ENCODE measurements around the gene FRMPD1.

The FRMPD1 gene

GRCh38 chr9:37700131-37700530 lies 49.4 kb downstream of the FRMPD1 start:
- H3K9ac ChIP-seq (ENCODE audit: low read depth in 1 of 2, low read length in 2 of 2), result no peak overlapping the region
- H3K36me3 ChIP-seq (ENCODE audit: control insufficient read depth in 1 of 2, insufficient read depth in 2 of 2, low read length in 2 of 2), result no peaks in the 10 kb centered on the region
- no peak overlapping the region for H3K4me3 ChIP-seq (ENCODE audit: low read depth in 1 of 2, low read length in 2 of 2)
- no peaks in the 10 kb centered on the region for H3K4me1 ChIP-seq (ENCODE audit: control insufficient read depth in 1 of 2, insufficient read depth in 2 of 2, low read length in 2 of 2)
- no peak overlapping the region for H3K27ac ChIP-seq (ENCODE audit: low read depth, low read length)
- H3K9me3 ChIP-seq (ENCODE audit: control insufficient read depth in 1 of 2, low read length in 2 of 2), result no peaks in the 10 kb centered on the region
- no peaks in the 10 kb centered on the region for H3K27me3 ChIP-seq (ENCODE audit: control insufficient read depth in 1 of 2, insufficient read depth in 2 of 2, low read length in 2 of 2)

DNA sequence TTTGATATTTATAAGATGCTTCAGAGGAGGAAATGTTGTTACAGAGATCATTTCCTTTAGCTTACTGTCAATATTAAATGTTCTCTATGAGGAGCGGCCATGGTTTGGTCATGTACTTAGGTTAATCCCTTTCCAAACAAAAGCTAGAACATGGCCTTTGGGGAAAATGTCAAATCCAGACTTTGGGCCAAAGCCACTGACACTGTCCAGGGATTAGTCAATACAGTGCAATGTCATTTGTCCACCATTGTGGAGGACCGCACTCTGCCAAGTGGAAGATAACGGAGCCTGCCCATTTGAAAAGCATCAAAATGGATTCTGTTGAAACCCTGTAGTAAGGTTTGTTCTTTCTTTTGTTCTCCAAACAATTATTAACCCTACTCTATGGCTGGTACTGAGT lies 50.1 kb downstream of the FRMPD1 start:
- no peaks in the 10 kb centered on the region for H3K9me3 ChIP-seq (ENCODE audit: control insufficient read depth in 1 of 2, low read length in 2 of 2)
- no peak overlapping the region for H3K4me3 ChIP-seq (ENCODE audit: low read depth in 1 of 2, low read length in 2 of 2)
- H3K36me3 ChIP-seq (ENCODE audit: control insufficient read depth in 1 of 2, insufficient read depth in 2 of 2, low read length in 2 of 2), result no peaks in the 10 kb centered on the region
- H3K27ac ChIP-seq (ENCODE audit: low read depth, low read length), result no peak overlapping the region
- no peak overlapping the region for H3K9ac ChIP-seq (ENCODE audit: low read depth in 1 of 2, low read length in 2 of 2)
- no peaks in the 10 kb centered on the region for H3K27me3 ChIP-seq (ENCODE audit: control insufficient read depth in 1 of 2, insufficient read depth in 2 of 2, low read length in 2 of 2)
- no peaks in the 10 kb centered on the region for H3K4me1 ChIP-seq (ENCODE audit: control insufficient read depth in 1 of 2, insufficient read depth in 2 of 2, low read length in 2 of 2)

- Histone ChIP-seq H3K4me3 (ENCODE audit: low read depth in 1 of 2, low read length in 2 of 2) (no peak overlapping the region), H3K36me3 (ENCODE audit: control insufficient read depth in 1 of 2, insufficient read depth in 2 of 2, low read length in 2 of 2) (no peaks in the 10 kb centered on the region), H3K27me3 (ENCODE audit: control insufficient read depth in 1 of 2, insufficient read depth in 2 of 2, low read length in 2 of 2) (no peaks in the 10 kb centered on the region), H3K9me3 (ENCODE audit: control insufficient read depth in 1 of 2, low read length in 2 of 2) (no peaks in the 10 kb centered on the region), H3K4me1 (ENCODE audit: control insufficient read depth in 1 of 2, insufficient read depth in 2 of 2, low read length in 2 of 2) (no peaks in the 10 kb centered on the region), H3K27ac (ENCODE audit: low read depth, low read length) (no peak overlapping the region), H3K9ac (ENCODE audit: low read depth in 1 of 2, low read length in 2 of 2) (no peak overlapping the region)
Observed at GRCh38 chr9:37705787-37706186, 55.0 kb downstream of the FRMPD1 start.

DNA sequence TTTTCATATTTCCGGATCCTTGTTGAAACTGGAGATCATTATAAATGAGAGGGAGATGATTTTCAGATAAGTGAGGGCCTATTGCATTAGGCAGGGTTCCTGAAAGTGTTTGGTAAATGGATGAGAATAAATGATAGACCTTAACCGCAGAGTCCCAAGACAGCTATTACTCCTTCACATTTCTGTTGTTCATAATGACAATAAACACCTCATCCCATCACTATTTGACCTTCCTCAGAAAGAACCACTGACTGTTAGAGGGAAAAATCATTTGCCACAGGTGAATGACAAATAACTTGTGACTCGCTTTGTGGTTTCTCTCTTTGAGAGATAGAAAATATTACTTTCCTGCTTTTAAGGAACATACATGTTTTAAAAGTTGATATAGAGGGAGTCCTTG lies 55.5 kb downstream of the FRMPD1 start:
- Histone ChIP-seq H3K27ac (ENCODE audit: low read depth, low read length) (no peak overlapping the region), H3K9ac (ENCODE audit: low read depth in 1 of 2, low read length in 2 of 2) (no peak overlapping the region)

GRCh38 chr9:37707748-37708147 lies 57.0 kb downstream of the FRMPD1 start:
- H3K9ac ChIP-seq (ENCODE audit: low read depth in 1 of 2, low read length in 2 of 2), result no peak overlapping the region
- no peak overlapping the region for H3K27ac ChIP-seq (ENCODE audit: low read depth, low read length)

More for the DNA sequence above, 55.5 kb downstream of the FRMPD1 start:
- Histone ChIP-seq H3K9me3 (ENCODE audit: control insufficient read depth in 1 of 2, low read length in 2 of 2) (no peaks in the 10 kb centered on the region), H3K4me1 (ENCODE audit: control insufficient read depth in 1 of 2, insufficient read depth in 2 of 2, low read length in 2 of 2) (no peaks in the 10 kb centered on the region), H3K4me3 (ENCODE audit: low read depth in 1 of 2, low read length in 2 of 2) (no peak overlapping the region), H3K27me3 (ENCODE audit: control insufficient read depth in 1 of 2, insufficient read depth in 2 of 2, low read length in 2 of 2) (no peaks in the 10 kb centered on the region), H3K36me3 (ENCODE audit: control insufficient read depth in 1 of 2, insufficient read depth in 2 of 2, low read length in 2 of 2) (no peaks in the 10 kb centered on the region)

DNA sequence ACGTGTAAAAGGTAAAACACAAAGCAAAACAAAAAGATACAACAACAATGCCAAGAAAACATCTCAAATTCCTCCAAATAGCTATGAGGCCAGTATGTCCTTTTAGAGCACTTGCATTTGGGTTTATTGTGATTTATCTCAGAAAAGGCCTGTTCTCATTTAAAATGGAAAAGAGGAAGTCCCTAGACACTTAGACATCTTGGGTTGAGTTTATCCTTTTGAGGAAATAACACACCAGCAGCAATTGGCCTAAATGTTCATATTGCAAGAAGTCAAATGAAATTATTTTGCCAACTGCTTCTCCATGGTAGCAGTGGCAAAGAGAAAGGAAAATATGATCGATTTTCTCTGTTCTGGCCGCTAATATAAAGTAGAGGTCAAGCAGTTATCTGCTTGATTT lies 59.3 kb downstream of the FRMPD1 start:
- Histone ChIP-seq H3K4me1 (ENCODE audit: control insufficient read depth in 1 of 2, insufficient read depth in 2 of 2, low read length in 2 of 2) (no peaks in the 10 kb centered on the region), H3K27me3 (ENCODE audit: control insufficient read depth in 1 of 2, insufficient read depth in 2 of 2, low read length in 2 of 2) (no peaks in the 10 kb centered on the region), H3K9me3 (ENCODE audit: control insufficient read depth in 1 of 2, low read length in 2 of 2) (no peaks in the 10 kb centered on the region), H3K9ac (ENCODE audit: low read depth in 1 of 2, low read length in 2 of 2) (no peak overlapping the region), H3K36me3 (ENCODE audit: control insufficient read depth in 1 of 2, insufficient read depth in 2 of 2, low read length in 2 of 2) (no peaks in the 10 kb centered on the region), H3K4me3 (ENCODE audit: low read depth in 1 of 2, low read length in 2 of 2) (no peak overlapping the region), H3K27ac (ENCODE audit: low read depth, low read length) (no peak overlapping the region)

More at GRCh38 chr9:37707748-37708147, 57.0 kb downstream of the FRMPD1 start:
- H3K36me3 ChIP-seq (ENCODE audit: control insufficient read depth in 1 of 2, insufficient read depth in 2 of 2, low read length in 2 of 2), result no peaks in the 10 kb centered on the region
- H3K9me3 ChIP-seq (ENCODE audit: control insufficient read depth in 1 of 2, low read length in 2 of 2), result no peaks in the 10 kb centered on the region
- H3K27me3 ChIP-seq (ENCODE audit: control insufficient read depth in 1 of 2, insufficient read depth in 2 of 2, low read length in 2 of 2), result no peaks in the 10 kb centered on the region
- H3K4me1 ChIP-seq (ENCODE audit: control insufficient read depth in 1 of 2, insufficient read depth in 2 of 2, low read length in 2 of 2), result no peaks in the 10 kb centered on the region
- H3K4me3 ChIP-seq (ENCODE audit: low read depth in 1 of 2, low read length in 2 of 2), result no peak overlapping the region

- H3K27ac ChIP-seq (ENCODE audit: low read depth, low read length), result no peak overlapping the region
- H3K27me3 ChIP-seq (ENCODE audit: control insufficient read depth in 1 of 2, insufficient read depth in 2 of 2, low read length in 2 of 2), result no peaks in the 10 kb centered on the region
Observed at GRCh38 chr9:37715260-37715659, 64.5 kb downstream of the FRMPD1 start.

DNA sequence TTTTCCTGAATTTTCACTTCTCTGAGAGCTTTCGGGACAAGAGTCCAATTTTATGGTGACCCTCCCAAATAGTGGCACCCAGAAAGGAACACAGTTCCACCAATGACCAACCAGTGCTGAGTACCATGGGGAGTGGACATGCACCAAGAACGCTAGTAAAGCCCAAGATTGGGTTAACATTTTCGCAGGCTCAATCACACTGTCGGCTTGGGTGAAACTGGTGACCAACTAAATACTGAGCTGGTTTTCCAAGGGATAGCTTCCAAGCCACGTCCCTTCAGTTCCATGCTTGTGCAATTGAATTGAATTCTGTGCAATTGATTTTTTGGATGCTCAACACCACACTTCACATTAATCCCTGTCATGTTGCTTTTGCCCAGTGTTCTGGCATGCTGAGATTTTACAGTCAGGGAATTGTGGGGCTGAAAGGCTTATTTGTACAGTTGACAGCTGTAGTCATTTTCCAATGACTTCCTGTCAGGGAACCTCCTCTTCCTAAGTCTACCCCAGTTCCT lies 65.3 kb downstream of the FRMPD1 start:
- no peak overlapping the region for H3K27ac ChIP-seq (ENCODE audit: low read depth, low read length)
- H3K4me1 ChIP-seq (ENCODE audit: control insufficient read depth in 1 of 2, insufficient read depth in 2 of 2, low read length in 2 of 2), result no peaks in the 10 kb centered on the region
- no peak overlapping the region for H3K4me3 ChIP-seq (ENCODE audit: low read depth in 1 of 2, low read length in 2 of 2)
- no peaks in the 10 kb centered on the region for H3K9me3 ChIP-seq (ENCODE audit: control insufficient read depth in 1 of 2, low read length in 2 of 2)
- no peak overlapping the region for H3K9ac ChIP-seq (ENCODE audit: low read depth in 1 of 2, low read length in 2 of 2)
- no peaks in the 10 kb centered on the region for H3K27me3 ChIP-seq (ENCODE audit: control insufficient read depth in 1 of 2, insufficient read depth in 2 of 2, low read length in 2 of 2)
- no peaks in the 10 kb centered on the region for H3K36me3 ChIP-seq (ENCODE audit: control insufficient read depth in 1 of 2, insufficient read depth in 2 of 2, low read length in 2 of 2)

More at GRCh38 chr9:37715260-37715659, 64.5 kb downstream of the FRMPD1 start:
- Histone ChIP-seq H3K4me1 (ENCODE audit: control insufficient read depth in 1 of 2, insufficient read depth in 2 of 2, low read length in 2 of 2) (no peaks in the 10 kb centered on the region), H3K9me3 (ENCODE audit: control insufficient read depth in 1 of 2, low read length in 2 of 2) (no peaks in the 10 kb centered on the region), H3K9ac (ENCODE audit: low read depth in 1 of 2, low read length in 2 of 2) (no peak overlapping the region), H3K36me3 (ENCODE audit: control insufficient read depth in 1 of 2, insufficient read depth in 2 of 2, low read length in 2 of 2) (no peaks in the 10 kb centered on the region), H3K4me3 (ENCODE audit: low read depth in 1 of 2, low read length in 2 of 2) (no peak overlapping the region)

- Histone ChIP-seq H3K27ac (ENCODE audit: low read depth, low read length) (no peak overlapping the region), H3K36me3 (ENCODE audit: control insufficient read depth in 1 of 2, insufficient read depth in 2 of 2, low read length in 2 of 2) (no peaks in the 10 kb centered on the region), H3K4me3 (ENCODE audit: low read depth in 1 of 2, low read length in 2 of 2) (no peak overlapping the region), H3K9ac (ENCODE audit: low read depth in 1 of 2, low read length in 2 of 2) (no peak overlapping the region), H3K27me3 (ENCODE audit: control insufficient read depth in 1 of 2, insufficient read depth in 2 of 2, low read length in 2 of 2) (no peaks in the 10 kb centered on the region), H3K4me1 (ENCODE audit: control insufficient read depth in 1 of 2, insufficient read depth in 2 of 2, low read length in 2 of 2) (no peaks in the 10 kb centered on the region), H3K9me3 (ENCODE audit: control insufficient read depth in 1 of 2, low read length in 2 of 2) (no peaks in the 10 kb centered on the region)
Observed at GRCh38 chr9:37719526-37719925, 68.8 kb downstream of the FRMPD1 start.

DNA sequence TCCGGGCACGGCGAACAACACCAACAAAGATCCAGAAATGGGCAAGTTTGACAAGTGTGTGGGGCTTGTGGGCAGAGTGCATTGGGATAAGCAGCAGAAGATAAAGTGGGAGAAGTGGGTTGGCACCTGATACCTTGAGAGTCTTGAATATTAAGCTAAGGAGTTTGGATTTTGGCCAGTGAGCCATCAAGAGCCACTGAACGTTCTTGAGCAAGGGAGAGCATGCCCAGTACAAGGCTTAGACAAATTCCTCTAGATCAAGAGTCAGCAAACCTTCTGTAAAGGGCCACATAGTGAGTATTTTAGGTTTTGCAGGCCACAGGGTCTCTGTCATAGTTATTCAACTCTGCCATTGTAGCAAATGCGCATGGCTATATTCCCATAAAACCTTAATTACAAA lies 76.3 kb downstream of the FRMPD1 start:
- Histone ChIP-seq H3K27ac (ENCODE audit: low read depth, low read length) (no peak overlapping the region), H3K27me3 (ENCODE audit: control insufficient read depth in 1 of 2, insufficient read depth in 2 of 2, low read length in 2 of 2) (no peaks in the 10 kb centered on the region)

DNA sequence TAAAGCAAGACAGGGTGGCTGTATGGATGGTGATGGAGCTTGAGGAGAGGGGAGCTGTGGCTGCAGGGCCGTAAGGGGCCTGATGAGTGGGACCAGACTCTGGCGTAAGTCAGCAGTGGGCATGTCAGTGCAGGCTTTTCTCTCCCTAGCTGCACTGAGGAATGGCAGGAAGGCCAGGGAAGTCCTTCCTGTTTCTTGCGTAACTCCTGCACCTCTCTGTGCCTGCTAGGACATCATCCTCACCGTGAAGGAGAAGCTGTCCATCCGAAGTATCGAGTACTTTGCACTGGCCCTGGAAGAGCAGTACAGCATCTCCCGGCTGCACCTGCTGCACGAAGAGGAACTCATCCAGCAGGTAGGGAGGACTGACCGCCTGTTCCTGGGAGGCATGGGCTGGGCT lies 78.7 kb downstream of the FRMPD1 start:
- H3K4me3 ChIP-seq (ENCODE audit: low read depth in 1 of 2, low read length in 2 of 2), result no peak overlapping the region
- H3K27ac ChIP-seq (ENCODE audit: low read depth, low read length), result no peak overlapping the region
- H3K36me3 ChIP-seq (ENCODE audit: control insufficient read depth in 1 of 2, insufficient read depth in 2 of 2, low read length in 2 of 2), result no peaks in the 10 kb centered on the region
- no peak overlapping the region for H3K9ac ChIP-seq (ENCODE audit: low read depth in 1 of 2, low read length in 2 of 2)
- no peaks in the 10 kb centered on the region for H3K27me3 ChIP-seq (ENCODE audit: control insufficient read depth in 1 of 2, insufficient read depth in 2 of 2, low read length in 2 of 2)
- no peaks in the 10 kb centered on the region for H3K4me1 ChIP-seq (ENCODE audit: control insufficient read depth in 1 of 2, insufficient read depth in 2 of 2, low read length in 2 of 2)
- H3K9me3 ChIP-seq (ENCODE audit: control insufficient read depth in 1 of 2, low read length in 2 of 2), result no peaks in the 10 kb centered on the region

More for the DNA sequence above, 76.3 kb downstream of the FRMPD1 start:
- no peaks in the 10 kb centered on the region for H3K36me3 ChIP-seq (ENCODE audit: control insufficient read depth in 1 of 2, insufficient read depth in 2 of 2, low read length in 2 of 2)
- H3K9ac ChIP-seq (ENCODE audit: low read depth in 1 of 2, low read length in 2 of 2), result no peak overlapping the region
- no peaks in the 10 kb centered on the region for H3K9me3 ChIP-seq (ENCODE audit: control insufficient read depth in 1 of 2, low read length in 2 of 2)
- H3K4me1 ChIP-seq (ENCODE audit: control insufficient read depth in 1 of 2, insufficient read depth in 2 of 2, low read length in 2 of 2), result no peaks in the 10 kb centered on the region
- H3K4me3 ChIP-seq (ENCODE audit: low read depth in 1 of 2, low read length in 2 of 2), result no peak overlapping the region

Data from duodenal mucosa (tissue), 2 donors.